GM12878 (cell line): Measurements from ENCODE around the gene AMPD3. TPM values are rescaled to one million over a fixed set of nuclear protein-coding genes. Genes with fewer than 3 reads are reported as not detected.

Experiments used
- ATAC-seq: fragments of 200-7000 bp; cut with Tn5 transposase; 3 replicates; pipeline ENCODE4 v1.9.1; 2020; ENCODE audit warnings: mild to moderate bottlenecking, moderate library complexity
- BruUV-seq: library from RNA; stranded (reverse); fragments of 400-500 nt; replicated peaks from 2 replicates; lab custom pipeline; 2021; lab: Mats Ljungman, UMichigan
- CTCF ChIA-PET: fragments of 300-600 bp; sonication (Branson Sonifier 250); formaldehyde crosslinking; extraction: SDS; loops from one replicate; lab custom pipeline; 2021; ENCODE audit warnings: inconsistent platforms; lab: Yijun Ruan, JAX
- POLR2A ChIA-PET: fragments of 350-600 bp; formaldehyde crosslinking; extraction: SDS; loops from one replicate; lab custom pipeline; 2021; ENCODE audit warnings: inconsistent platforms; lab: Charles Lee
- RAD21 ChIA-PET: fragments of 300-600 bp; sonication (Branson Sonifier 250); formaldehyde crosslinking; loops from one replicate; lab custom pipeline; 2023; ENCODE audit warnings: antibody characterized with exemption; ENCODE audit not compliant: unreplicated experiment; lab: Charles Lee
- SMC1A ChIA-PET: fragments of 300-600 bp; sonication (Branson Sonifier 250); formaldehyde crosslinking; loops from one replicate; lab custom pipeline; 2023; ENCODE audit not compliant: unreplicated experiment, uncharacterized antibody; lab: Charles Lee
- DNase-seq: peaks from one replicate; pipeline ENCODE4 v3.0.0-alpha.2; 2011; ENCODE audit warnings: low read depth, low spot score
- FAIRE-seq: peaks from 3 replicates; lab custom pipeline; 2011; peaks lifted over from hg19 to GRCh38; lab: Jason Lieb, UNC
- H2AFZ ChIP-seq: 2 replicates; pipeline ENCODE4 v1.6.0; 2011; ENCODE audit warnings: low read depth, low read length, control low read depth; ENCODE audit not compliant: control insufficient read depth
- H3K27ac ChIP-seq: 2 replicates; pipeline ENCODE4 v1.5.1; 2011; ENCODE audit warnings: control low read depth; ENCODE audit not compliant: control insufficient read depth, insufficient read depth
- H3K27me3 ChIP-seq, 2 experiments: replicated peaks in 1 of 2; 2 replicates each; pipeline versions ENCODE4 v1.6.0 to v1.6.1; 2011; ENCODE audit warnings: low read length in 1 of 2; ENCODE audit not compliant: control insufficient read depth in 2 of 2, insufficient read depth in 2 of 2
- H3K36me3 ChIP-seq, 2 experiments: 2 replicates each; pipeline ENCODE4 v1.5.1; 2011; ENCODE audit warnings: low read length in 1 of 2; ENCODE audit not compliant: control insufficient read depth in 2 of 2, insufficient read depth in 2 of 2
- H3K4me1 ChIP-seq: 2 replicates; pipeline ENCODE4 v1.6.1; 2011; ENCODE audit warnings: mild to moderate bottlenecking, low read length, moderate library complexity, mixed read lengths; ENCODE audit not compliant: control insufficient read depth, insufficient read depth
- H3K4me2 ChIP-seq: 2 replicates; pipeline ENCODE4 v1.6.0; 2011; ENCODE audit warnings: control low read depth; ENCODE audit not compliant: control insufficient read depth, insufficient read depth
- H3K4me3 ChIP-seq: fragments of 200-600 bp; sonication (generic); 2 replicates; pipeline ENCODE4 v1.5.1; 2016
- H3K79me2 ChIP-seq: 2 replicates; pipeline ENCODE4 v1.6.0; 2011; ENCODE audit warnings: low read length; ENCODE audit not compliant: control insufficient read depth, insufficient read depth
- H3K9ac ChIP-seq: 2 replicates; pipeline ENCODE4 v1.8.0; 2011; ENCODE audit warnings: low read length, control low read depth, mixed read lengths; ENCODE audit not compliant: control insufficient read depth, insufficient read depth
- H3K9me3 ChIP-seq: replicated peaks from 3 replicates; pipeline ENCODE4 v1.5.1; 2011; ENCODE audit warnings: mild to moderate bottlenecking, low read length; ENCODE audit not compliant: control insufficient read depth, insufficient read depth
- H4K20me1 ChIP-seq: 2 replicates; pipeline ENCODE4 v1.6.0; 2011; ENCODE audit not compliant: control insufficient read depth, insufficient read depth
- PML ChIP-seq: IDR thresholded peaks from 2 replicates; pipeline ENCODE4 v1.6.1; 2012; ENCODE audit warnings: low read length, inconsistent platforms
- STAT1 ChIP-seq: fragments of 450-650 bp; conservative IDR thresholded peaks from 2 replicates; pipeline ENCODE4 v1.6.1; 2014; ENCODE audit warnings: antibody characterized with exemption, mild to moderate bottlenecking
- TCF7 ChIP-seq: IDR thresholded peaks from 2 replicates; pipeline ENCODE4 v1.6.1; 2014; ENCODE audit warnings: antibody characterized with exemption, borderline replicate concordance
- ZNF274 ChIP-seq: IDR thresholded peaks from one replicate; pipeline ENCODE4 v1.8.0; 2011; ENCODE audit not compliant: insufficient read length, insufficient read depth
- WGBS: methylation state at CpG from one replicate; pipeline ENCODE4 v1.1.6; 2016; ENCODE audit warnings: low lambda C conversion rate; ENCODE audit not compliant: insufficient replicate concordance, insufficient coverage; ENCODE audit errors: missing lambda C conversion rate; 5-methylcytosine and 5-hydroxymethylcytosine counted together
- in situ Hi-C: fragments of 300-500 bp; cut with MboI; formaldehyde crosslinking; loops from 9 replicates; pipeline ENCODE4 v1.14.3; 2018; ENCODE audit warnings: mixed read lengths
- intact Hi-C: fragments of 100-400 bp; cut with micrococcal nuclease; formaldehyde crosslinking; loops from one replicate; pipeline ENCODE4 v1.14.2; 2022; ENCODE audit not compliant: unreplicated experiment
- polyA plus RNA-seq, 11 experiments: library from polyadenylated mRNA; depleted of rRNA in 4 of 11; unstranded in 6 of 11; stranded (reverse) in 5 of 11; fragments of >200 nt; fragmentation: Nextera tagmentation in 4 of 11; fragmentation: Illumina TruSeq in 1 of 11; extraction: Ambion mirVana in 4 of 11; extraction: Trizol in 1 of 11; gene quantifications; 1 replicate in 1 of 11; 2 replicates in 10 of 11; pipeline versions ENCODE4 v1.2.1 to v1.2.3, GENCODE V29; 2011 to 2016; ENCODE audit warnings: inconsistent platforms in 2 of 11, missing spikeins in 2 of 11, low read depth in 1 of 11
- total RNA-seq, 4 experiments: library from RNA; depleted of rRNA in 3 of 4; stranded (reverse); fragments of >200 nt in 3 of 4; fragmentation: Illumina TruSeq in 1 of 4; extraction: Trizol in 1 of 4; gene quantifications; 2 replicates each; pipeline versions ENCODE4 v1.2.1 to v1.2.3, GENCODE V29; 2013 to 2021
- TF ChIP-seq, protein P1 (sequence below): IDR thresholded peaks from 2 replicates; pipeline ENCODE4 v1.6.1; 2011; ENCODE audit warnings: low read depth, low read length, improper control_type of control experiment, borderline replicate concordance
- TF ChIP-seq, protein P2 (sequence below): fragments of 450-650 bp; formaldehyde crosslinking; IDR thresholded peaks from 2 replicates; pipeline ENCODE4 v1.4.0; 2020; ENCODE audit warnings: mild to moderate bottlenecking, moderate library complexity

The AMPD3 gene
- total and polyA plus RNA-seq, 10 of the 15 experiments (the other 5 are each of a cell fraction or from before 2014, with no cell fraction given), result 5.6 to 28.6 (median 15.9) TPM

DNA sequence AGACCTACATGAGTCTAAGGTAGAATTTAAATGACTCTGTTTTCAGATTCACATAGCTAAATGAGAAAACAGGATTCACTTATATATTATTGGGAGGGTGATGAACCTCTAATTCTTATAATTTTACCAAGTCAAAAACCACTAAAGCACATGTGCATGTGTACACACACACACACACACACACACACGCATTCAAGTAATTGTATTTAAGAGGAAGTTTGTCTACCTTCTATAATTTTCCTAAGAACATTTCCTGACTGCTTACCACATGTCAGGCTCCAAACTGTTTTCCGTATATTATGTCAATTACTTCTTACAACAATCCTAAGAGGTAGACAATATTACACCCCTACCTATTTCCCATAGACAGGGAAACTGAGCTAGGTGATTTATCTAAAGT is 79.3 kb downstream of the AMPD3 start:
- no peak overlapping the region for H3K4me2 ChIP-seq
- WGBS, result 63% methylated on average over 2 of the region's 2 CpGs
- H3K27me3 ChIP-seq, result no peaks in the 10 kb centered on the region; a peak in 1 of 4 replicates
- POLR2A ChIA-PET, result interaction anchor here (0.7 to 1.2 kb wide), 4 partner anchors 8 to 27 kb away, joined by 3 to 4 read pairs (median 3); no protein-coding TSS in a partner anchor
- no peaks in the 10 kb centered on the region for H3K79me2 ChIP-seq
- intact Hi-C loops (no loop called here), in situ Hi-C loops (no loop called here)
- H3K9me3 ChIP-seq, result no peaks in the 10 kb centered on the region; the same call in 2 of the 3 replicates
- no TSS peak for BruUV-seq
- no peak overlapping the region for H3K27ac ChIP-seq
- H2AFZ ChIP-seq, result no peak overlapping the region
- no peaks in the 10 kb centered on the region for H4K20me1 ChIP-seq
- no peaks in the 10 kb centered on the region for H3K36me3 ChIP-seq
- H3K4me3 ChIP-seq, result no peak overlapping the region
- SMC1A ChIA-PET, result interaction anchor here (0.9 to 2.8 kb wide), 4 partner anchors 8 to 202 kb away, joined by 3 to 9 read pairs (median 6); no protein-coding TSS in a partner anchor
- no peak for DNase-seq
- no peak overlapping the region for H3K9ac ChIP-seq
- no peak for TF ChIP-seq ZNF274
- TF ChIP-seq STAT1, result no peak
- no peak for TF ChIP-seq TCF7
- TF ChIP-seq, protein P1, sequence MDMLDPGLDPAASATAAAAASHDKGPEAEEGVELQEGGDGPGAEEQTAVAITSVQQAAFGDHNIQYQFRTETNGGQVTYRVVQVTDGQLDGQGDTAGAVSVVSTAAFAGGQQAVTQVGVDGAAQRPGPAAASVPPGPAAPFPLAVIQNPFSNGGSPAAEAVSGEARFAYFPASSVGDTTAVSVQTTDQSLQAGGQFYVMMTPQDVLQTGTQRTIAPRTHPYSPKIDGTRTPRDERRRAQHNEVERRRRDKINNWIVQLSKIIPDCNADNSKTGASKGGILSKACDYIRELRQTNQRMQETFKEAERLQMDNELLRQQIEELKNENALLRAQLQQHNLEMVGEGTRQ, result no peak
- no peak for TF ChIP-seq PML
- TF ChIP-seq, protein P2, sequence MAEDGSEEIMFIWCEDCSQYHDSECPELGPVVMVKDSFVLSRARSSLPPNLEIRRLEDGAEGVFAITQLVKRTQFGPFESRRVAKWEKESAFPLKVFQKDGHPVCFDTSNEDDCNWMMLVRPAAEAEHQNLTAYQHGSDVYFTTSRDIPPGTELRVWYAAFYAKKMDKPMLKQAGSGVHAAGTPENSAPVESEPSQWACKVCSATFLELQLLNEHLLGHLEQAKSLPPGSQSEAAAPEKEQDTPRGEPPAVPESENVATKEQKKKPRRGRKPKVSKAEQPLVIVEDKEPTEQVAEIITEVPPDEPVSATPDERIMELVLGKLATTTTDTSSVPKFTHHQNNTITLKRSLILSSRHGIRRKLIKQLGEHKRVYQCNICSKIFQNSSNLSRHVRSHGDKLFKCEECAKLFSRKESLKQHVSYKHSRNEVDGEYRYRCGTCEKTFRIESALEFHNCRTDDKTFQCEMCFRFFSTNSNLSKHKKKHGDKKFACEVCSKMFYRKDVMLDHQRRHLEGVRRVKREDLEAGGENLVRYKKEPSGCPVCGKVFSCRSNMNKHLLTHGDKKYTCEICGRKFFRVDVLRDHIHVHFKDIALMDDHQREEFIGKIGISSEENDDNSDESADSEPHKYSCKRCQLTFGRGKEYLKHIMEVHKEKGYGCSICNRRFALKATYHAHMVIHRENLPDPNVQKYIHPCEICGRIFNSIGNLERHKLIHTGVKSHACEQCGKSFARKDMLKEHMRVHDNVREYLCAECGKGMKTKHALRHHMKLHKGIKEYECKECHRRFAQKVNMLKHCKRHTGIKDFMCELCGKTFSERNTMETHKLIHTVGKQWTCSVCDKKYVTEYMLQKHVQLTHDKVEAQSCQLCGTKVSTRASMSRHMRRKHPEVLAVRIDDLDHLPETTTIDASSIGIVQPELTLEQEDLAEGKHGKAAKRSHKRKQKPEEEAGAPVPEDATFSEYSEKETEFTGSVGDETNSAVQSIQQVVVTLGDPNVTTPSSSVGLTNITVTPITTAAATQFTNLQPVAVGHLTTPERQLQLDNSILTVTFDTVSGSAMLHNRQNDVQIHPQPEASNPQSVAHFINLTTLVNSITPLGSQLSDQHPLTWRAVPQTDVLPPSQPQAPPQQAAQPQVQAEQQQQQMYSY (CRISPR knock-in tag), result no peak
- RAD21 ChIA-PET, result interaction anchor here (1.2 kb wide), 1 partner anchor 120 kb away, joined by 4 read pairs; no protein-coding TSS in a partner anchor
- CTCF ChIA-PET, result interaction anchor here (0.7 to 3.4 kb wide), 8 partner anchors 8 to 128 kb away, joined by 3 to 10 read pairs (median 4); no protein-coding TSS in a partner anchor
- no peak for FAIRE-seq
- no peaks in the 10 kb centered on the region for H3K4me1 ChIP-seq
- no peak for ATAC-seq
